Nephron (organoid): Measurements from ENCODE around the gene ZC3H10.
A peak's percentile ranks its signal among the peaks of the same experiment; 100 is the strongest.
"Not testable (repeated sequence)": the region's sequence is repeated elsewhere in the genome, so short reads cannot be mapped to it uniquely, and the experiment has no call there.

ENCODE experiments used
- H3K27ac Mint-ChIP-seq, 3 experiments: 2 replicates each; pipeline ENCODE4 v1.8.0; 2020; ENCODE audit warnings: mixed read lengths in 3 of 3, mild to moderate bottlenecking in 2 of 3, moderate library complexity in 1 of 3
- H3K27me3 Mint-ChIP-seq: 2 replicates; pipeline ENCODE4 v1.8.0; 2021; ENCODE audit warnings: low read depth, mild to moderate bottlenecking, moderate library complexity, mixed read lengths
- H3K36me3 Mint-ChIP-seq: 2 replicates; pipeline ENCODE4 v1.8.0; 2020; ENCODE audit warnings: low read depth, mixed read lengths
- H3K4me1 Mint-ChIP-seq: 2 replicates; pipeline ENCODE4 v1.8.0; 2020; ENCODE audit warnings: mixed read lengths
- H3K4me3 Mint-ChIP-seq, 3 experiments: 2 replicates each; pipeline ENCODE4 v1.8.0; 2020; ENCODE audit warnings: mild to moderate bottlenecking in 3 of 3, mixed read lengths in 3 of 3, moderate library complexity in 2 of 3
- H3K9me3 Mint-ChIP-seq: 2 replicates; pipeline ENCODE4 v1.8.0; 2020; ENCODE audit warnings: mixed read lengths
- TF ChIP-seq, protein P1 (sequence below), 3 experiments: fragments of 200-600 bp; sonication (generic); IDR thresholded peaks; one replicate each; pipeline ENCODE4 v1.5.0; 2021; ENCODE audit warnings: antibody characterized with exemption in 3 of 3; ENCODE audit not compliant: unreplicated experiment in 3 of 3

Gene ZC3H10

DNA sequence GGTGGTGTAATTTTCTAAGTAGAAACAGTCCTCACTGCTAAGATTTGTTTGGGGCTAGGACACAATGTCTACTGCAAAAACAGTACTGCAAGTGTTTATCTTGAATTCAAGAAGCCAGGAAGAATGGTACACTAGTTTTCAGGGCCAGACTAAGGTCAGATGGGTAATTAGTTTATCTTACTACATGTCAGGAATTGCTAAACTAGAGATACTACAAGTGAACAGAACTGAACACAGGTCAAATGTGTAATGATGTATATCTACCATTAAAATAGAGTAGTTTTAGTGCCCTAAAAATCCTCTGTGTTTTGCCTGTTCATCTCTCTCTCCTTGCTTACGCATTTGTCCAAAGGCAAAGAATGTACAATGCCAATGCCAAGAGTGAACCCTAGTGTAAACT, 4.0 kb upstream of the ZC3H10 start:
- Mint-ChIP-seq H3K27ac (peak overlapping the region; percentile 22 to 54 (median 44)), H3K4me3 (peak overlapping the region; percentile 52 to 77 (median 71)), H3K9me3 (no peaks in the 10 kb centered on the region), H3K27me3 (no peaks in the 10 kb centered on the region), H3K36me3 (peaks cover 61% of the 10 kb centered on the region), H3K4me1 (peaks cover 8% of the 10 kb centered on the region)
- TF ChIP-seq, protein P1, sequence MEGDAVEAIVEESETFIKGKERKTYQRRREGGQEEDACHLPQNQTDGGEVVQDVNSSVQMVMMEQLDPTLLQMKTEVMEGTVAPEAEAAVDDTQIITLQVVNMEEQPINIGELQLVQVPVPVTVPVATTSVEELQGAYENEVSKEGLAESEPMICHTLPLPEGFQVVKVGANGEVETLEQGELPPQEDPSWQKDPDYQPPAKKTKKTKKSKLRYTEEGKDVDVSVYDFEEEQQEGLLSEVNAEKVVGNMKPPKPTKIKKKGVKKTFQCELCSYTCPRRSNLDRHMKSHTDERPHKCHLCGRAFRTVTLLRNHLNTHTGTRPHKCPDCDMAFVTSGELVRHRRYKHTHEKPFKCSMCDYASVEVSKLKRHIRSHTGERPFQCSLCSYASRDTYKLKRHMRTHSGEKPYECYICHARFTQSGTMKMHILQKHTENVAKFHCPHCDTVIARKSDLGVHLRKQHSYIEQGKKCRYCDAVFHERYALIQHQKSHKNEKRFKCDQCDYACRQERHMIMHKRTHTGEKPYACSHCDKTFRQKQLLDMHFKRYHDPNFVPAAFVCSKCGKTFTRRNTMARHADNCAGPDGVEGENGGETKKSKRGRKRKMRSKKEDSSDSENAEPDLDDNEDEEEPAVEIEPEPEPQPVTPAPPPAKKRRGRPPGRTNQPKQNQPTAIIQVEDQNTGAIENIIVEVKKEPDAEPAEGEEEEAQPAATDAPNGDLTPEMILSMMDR (IDR thresholded peaks at IDR 0.05; ENCODE audit: unreplicated experiment in 3 of 3), result no peak

DNA sequence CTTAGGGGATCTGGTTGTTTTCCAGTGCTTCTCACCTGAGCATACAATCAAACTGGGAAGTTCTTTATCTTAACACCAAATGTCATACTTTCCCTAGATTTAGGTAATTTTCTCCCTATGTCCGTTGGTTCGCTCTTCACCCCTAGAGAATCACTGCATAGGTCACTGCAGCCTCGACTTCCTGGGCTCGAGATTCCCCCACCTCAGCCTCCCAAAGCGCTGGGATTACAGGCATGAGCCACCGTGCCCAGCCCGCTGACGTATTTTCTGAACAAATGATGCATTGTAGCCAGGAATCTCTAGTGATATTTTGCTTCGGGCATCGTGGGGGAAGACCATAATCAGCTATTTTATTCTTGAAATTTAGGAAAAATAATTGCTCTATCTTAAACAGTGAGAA, 2.7 kb upstream of the ZC3H10 start:
- TF ChIP-seq, protein P1 (IDR thresholded peaks at IDR 0.05; ENCODE audit: unreplicated experiment in 3 of 3), result no peak
- Mint-ChIP-seq H3K9me3 (no peaks in the 10 kb centered on the region), H3K27me3 (no peaks in the 10 kb centered on the region), H3K36me3 (peaks cover 50% of the 10 kb centered on the region), H3K4me1 (peaks cover 21% of the 10 kb centered on the region), H3K27ac (peak overlapping the region; percentile 95 to 98 (median 97)), H3K4me3 (peak overlapping the region; percentile 88 to 100 (median 95))

DNA sequence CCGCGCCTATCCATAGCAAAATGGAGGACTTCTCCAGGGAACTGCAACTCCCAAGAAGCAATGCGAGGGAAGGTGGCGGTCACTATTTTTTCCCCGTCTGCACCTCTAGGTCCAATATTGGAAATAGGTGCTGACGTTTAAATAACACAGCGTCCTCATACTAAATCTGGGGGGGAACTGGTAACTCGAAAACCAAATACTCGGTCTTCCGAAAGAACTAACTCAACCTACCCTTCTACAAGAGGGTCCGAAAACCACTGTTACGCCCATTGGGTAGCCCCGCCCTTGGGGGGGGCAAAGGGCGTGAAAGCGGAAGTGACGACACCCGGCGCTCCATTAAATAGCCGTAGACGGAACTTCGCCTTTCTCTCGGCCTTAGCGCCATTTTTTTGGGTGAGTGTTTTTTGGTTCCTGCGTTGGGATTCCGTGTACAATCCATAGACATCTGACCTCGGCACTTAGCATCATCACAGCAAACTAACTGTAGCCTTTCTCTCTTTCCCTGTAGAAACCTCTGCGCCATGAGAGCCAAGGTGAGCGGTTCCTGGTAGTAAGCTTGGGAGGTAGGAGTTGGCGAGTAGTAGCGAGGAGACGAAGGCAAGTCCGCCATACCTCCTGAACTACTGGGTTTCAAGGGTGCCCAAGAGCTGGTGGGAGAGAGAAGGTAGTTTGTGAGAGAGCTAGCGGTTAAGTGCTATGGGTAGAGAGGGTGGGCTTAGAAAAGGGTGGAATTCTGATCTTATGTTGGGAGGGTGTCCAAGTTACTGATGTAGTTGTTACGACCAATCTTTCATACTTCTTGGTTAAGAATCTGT, 1.6 kb upstream of the ZC3H10 start, which contains the start of gene RPL41:
Gene RPL41 (plus strand): TSS at position 367 of the 815 bp plus-strand sequence.
- Mint-ChIP-seq H3K27ac (peak within 1 kb of the TSS; percentile 95 to 98 (median 97)), H3K27me3 (no peaks in the 10 kb centered on the region), H3K9me3 (no peaks in the 10 kb centered on the region), H3K4me1 (peaks cover 27% of the 10 kb centered on the region), H3K4me3 (peak within 1 kb of the TSS; percentile 88 to 100 (median 95)), H3K36me3 (peaks cover 45% of the 10 kb centered on the region)
- TF ChIP-seq, protein P1 (IDR thresholded peaks at IDR 0.05; ENCODE audit: unreplicated experiment in 3 of 3), result no peak

DNA sequence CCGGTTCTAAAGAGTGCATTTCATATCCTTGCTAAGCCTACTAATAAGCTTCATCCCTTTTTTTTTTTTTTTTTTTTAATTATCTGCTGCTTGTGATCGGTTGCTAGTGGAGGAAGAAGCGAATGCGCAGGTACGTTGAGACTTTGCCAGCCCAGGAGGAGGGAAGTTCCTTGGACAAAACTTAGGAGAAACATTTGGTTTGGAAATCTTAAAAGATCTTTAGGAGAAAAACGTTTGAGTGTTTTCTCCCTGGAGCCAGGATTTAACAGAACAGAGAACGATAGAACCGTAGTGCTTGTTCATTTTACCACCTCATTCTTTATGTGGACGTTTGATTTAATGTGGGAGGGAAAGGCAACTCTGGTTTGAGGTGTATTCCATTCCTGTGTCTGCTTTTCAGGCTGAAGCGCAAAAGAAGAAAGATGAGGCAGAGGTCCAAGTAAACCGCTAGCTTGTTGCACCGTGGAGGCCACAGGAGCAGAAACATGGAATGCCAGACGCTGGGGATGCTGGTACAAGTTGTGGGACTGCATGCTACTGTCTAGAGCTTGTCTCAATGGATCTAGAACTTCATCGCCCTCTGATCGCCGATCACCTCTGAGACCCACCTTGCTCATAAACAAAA, 872 bp upstream of the ZC3H10 start:
- H3K36me3 Mint-ChIP-seq, result peaks cover 40% of the 10 kb centered on the region
- H3K27me3 Mint-ChIP-seq, H3K9me3 Mint-ChIP-seq: not testable (repeated sequence)
- H3K4me1 Mint-ChIP-seq, result peaks cover 32% of the 10 kb centered on the region
- peak overlapping the region; percentile 88 to 100 (median 95) for H3K4me3 Mint-ChIP-seq
- H3K27ac Mint-ChIP-seq, result peak overlapping the region; percentile 95 to 99 (median 97)

DNA sequence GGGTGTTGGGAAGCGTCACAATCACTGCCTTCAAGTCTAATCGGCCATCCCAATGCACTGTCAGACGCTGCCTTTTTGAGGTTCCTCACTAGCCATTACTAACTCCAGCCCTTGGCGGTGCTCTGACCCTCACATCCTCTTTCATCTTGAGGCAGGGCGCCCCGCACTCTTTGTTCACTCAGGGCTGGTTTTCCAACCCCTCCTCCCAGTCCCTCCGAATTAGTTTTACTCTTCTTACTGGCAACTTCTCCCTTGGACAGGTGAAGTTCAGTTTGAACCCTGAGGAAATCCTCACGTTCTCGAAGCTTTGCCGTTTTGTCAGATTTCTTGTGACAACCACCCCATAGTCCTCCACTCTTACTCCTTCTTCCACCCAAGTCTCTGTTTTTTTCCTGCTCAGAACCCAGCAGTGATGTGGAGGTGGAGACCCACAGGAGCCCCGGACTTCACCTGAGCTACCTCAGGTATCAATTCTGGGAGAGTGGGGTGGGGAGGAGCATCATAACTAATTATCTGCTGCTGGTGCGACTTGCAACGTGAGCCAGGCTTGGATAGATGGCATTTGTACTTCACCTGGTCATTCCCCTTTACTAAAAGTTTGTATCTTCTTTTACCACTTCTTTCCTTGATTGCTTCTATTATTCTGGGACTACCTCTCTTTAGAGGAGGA, 757 bp downstream of the ZC3H10 start:
- H3K9me3 Mint-ChIP-seq, result no peaks in the 10 kb centered on the region

More for the DNA sequence above, 757 bp downstream of the ZC3H10 start:
- Mint-ChIP-seq H3K36me3 (peaks cover 23% of the 10 kb centered on the region), H3K4me1 (peaks cover 42% of the 10 kb centered on the region), H3K4me3 (peak overlapping the region; percentile 88 to 100 (median 95)), H3K27me3 (no peaks in the 10 kb centered on the region), H3K27ac (peak overlapping the region; percentile 95 to 99 (median 97))
- TF ChIP-seq, protein P1 (IDR thresholded peaks at IDR 0.05; ENCODE audit: unreplicated experiment in 3 of 3), result no peak
